Gastroesophageal sphincter (tissue), 3 donors: ENCODE results near the gene PGM3.

Experiments used
- CTCF ChIP-seq, 4 experiments: fragments of 200-600 bp in 2 of 4; fragments of 450-650 bp in 2 of 4; sonication (generic) in 1 of 4; IDR thresholded peaks; one replicate each; pipeline ENCODE4 v1.5.1; 2017 to 2019; ENCODE audit warnings: antibody characterized with exemption in 4 of 4, mild to moderate bottlenecking in 2 of 4, moderate library complexity in 2 of 4
- POLR2A ChIP-seq, 2 donors: fragments of 450-650 bp; IDR thresholded peaks; one replicate each; pipeline ENCODE4 v1.6.1; 2017; ENCODE audit warnings: antibody characterized with exemption in 2 of 2, mild to moderate bottlenecking in 2 of 2, moderate library complexity in 1 of 2

DNA sequence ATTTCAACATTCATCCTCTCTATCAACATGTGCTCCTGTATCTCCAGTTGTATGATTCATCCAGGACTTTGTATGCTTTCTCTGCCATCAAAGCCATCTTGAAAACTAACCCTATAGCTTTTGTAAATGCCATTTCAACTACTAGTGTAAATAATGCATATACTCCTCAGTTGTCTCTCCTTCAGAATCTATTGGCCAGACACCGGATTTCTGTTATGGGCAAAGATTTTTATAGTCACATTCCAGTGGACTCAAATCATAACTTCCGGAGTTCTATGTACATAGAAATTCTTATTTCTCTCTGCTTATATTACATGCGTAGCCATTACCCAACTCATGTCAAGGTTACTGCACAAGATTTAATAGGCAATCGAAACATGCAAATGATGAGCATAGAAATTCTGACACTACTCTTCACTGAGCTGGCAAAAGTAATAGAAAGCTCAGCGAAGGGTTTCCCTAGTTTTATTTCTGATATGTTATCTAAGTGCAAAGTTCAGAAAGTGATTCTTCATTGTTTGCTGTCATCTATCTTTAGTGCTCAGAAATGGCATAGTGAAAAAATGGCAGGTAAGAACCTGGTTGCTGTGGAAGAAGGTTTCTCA, 54.8 kb downstream of the PGM3 start:
- no peak for TF ChIP-seq CTCF (IDR thresholded peaks at IDR 0.05)
- no peak for TF ChIP-seq POLR2A (IDR thresholded peaks at IDR 0.05)
